LHCN-M2 (cell line): ENCODE data around the gene OR2AT4. TPM values are rescaled to one million over a fixed set of nuclear protein-coding genes. Genes with fewer than 3 reads are reported as not detected.

Experiments
- DNase-seq: peaks from one replicate; pipeline ENCODE4 v3.0.0-alpha.2; 2012; ENCODE audit warnings: low read depth
- total RNA-seq: library from RNA; depleted of rRNA; stranded (reverse); fragments of >200 nt; gene quantifications from 2 replicates; pipeline ENCODE4 v1.2.3, GENCODE V29; 2014; rRNA removed

Gene OR2AT4
- total RNA-seq, 1 experiment from 2014 or later, result not detected

GRCh38 chr11:75031771-75032549 is 64.7 kb downstream of the OR2AT4 start:
- peak; percentile 63 for DNase-seq

Other genes with a start within 250 kb of the OR2AT4 start
- 17.8 and 20.2 TPM in 2 replicates for gene XRRA1, start 147.8 kb downstream of the OR2AT4 start, total RNA-seq
- gene SPCS2, start 147.6 kb downstream of the OR2AT4 start, total RNA-seq, result 23.9 and 60.1 TPM in 2 replicates
- gene NEU3, start 107.9 kb downstream of the OR2AT4 start, total RNA-seq, result 7.7 and 8.8 TPM in 2 replicates
- not detected in 2 replicates for gene SLCO2B1, start 54.2 kb upstream of the OR2AT4 start, total RNA-seq
- not detected in 2 replicates for gene TPBGL, start 143.9 kb upstream of the OR2AT4 start, total RNA-seq